K562 (cell line): ENCODE measurements around the gene ZNF234. TPM values are rescaled to one million over a fixed set of nuclear protein-coding genes. Genes with fewer than 3 reads are reported as not detected.
A peak's percentile ranks its signal among the peaks of the same experiment; 100 is the strongest.

Experiments
- CEBPG ChIP-seq, 3 experiments: fragments of 200-800 bp in 1 of 3; sonication (Bioruptor generic) in 1 of 3; sonication (generic) in 1 of 3; formaldehyde crosslinking in 1 of 3; IDR thresholded peaks in 2 of 3; conservative IDR thresholded peaks in 1 of 3; 2 replicates each; pipeline versions ENCODE4 v1.6.1 to v1.8.0; 2016 to 2022; ENCODE audit warnings: missing compliant biosample characterization in 2 of 3, missing genetic modification characterization in 2 of 3, mild to moderate bottlenecking in 1 of 3, missing genetic modification reagents in 1 of 3
- DNMT1 ChIP-seq: fragments of 450-650 bp; IDR thresholded peaks from 2 replicates; pipeline ENCODE4 v1.6.1; 2016; ENCODE audit warnings: antibody characterized with exemption, mild to moderate bottlenecking
- MEF2D ChIP-seq: conservative IDR thresholded peaks from 2 replicates; pipeline ENCODE4 v1.6.1; 2016; ENCODE audit warnings: low read depth, missing genetic modification characterization, missing compliant biosample characterization
- NCOA2 ChIP-seq, 2 experiments: fragments of 450-650 bp; IDR thresholded peaks; 2 replicates each; pipeline ENCODE4 v1.6.1; 2018; ENCODE audit warnings: mild to moderate bottlenecking in 2 of 2, moderate library complexity in 1 of 2; ENCODE audit not compliant: partially characterized antibody in 2 of 2
- NR2C2 ChIP-seq, 2 experiments: fragments of 200-800 bp in 1 of 2; sonication (Bioruptor generic) in 1 of 2; sonication (generic) in 1 of 2; formaldehyde crosslinking in 1 of 2; IDR thresholded peaks; 2 replicates each; pipeline versions ENCODE4 v1.6.1 to v1.8.0; 2016 to 2022; ENCODE audit warnings: mild to moderate bottlenecking in 1 of 2, missing compliant biosample characterization in 1 of 2, missing genetic modification characterization in 1 of 2, missing genetic modification reagents in 1 of 2
- PHF20 ChIP-seq: fragments of 450-650 bp; IDR thresholded peaks from 2 replicates; pipeline ENCODE4 v1.6.1; 2018; ENCODE audit not compliant: partially characterized antibody
- PML ChIP-seq: IDR thresholded peaks from 2 replicates; pipeline ENCODE4 v1.6.1; 2012; ENCODE audit warnings: low read length, inconsistent platforms
- POLR2H ChIP-seq: IDR thresholded peaks from 2 replicates; pipeline ENCODE4 v1.6.1; 2016; ENCODE audit warnings: missing genetic modification characterization, low read depth, mild to moderate bottlenecking, control low read depth, missing compliant biosample characterization, moderate library complexity
- PPARD ChIP-seq: fragments of 250-450 bp; sonication (Bioruptor Pico); IDR thresholded peaks from 2 replicates; pipeline ENCODE4 v1.8.0; 2022; ENCODE audit warnings: inconsistent platforms, mild to moderate bottlenecking, moderate library complexity
- RUNX1 ChIP-seq: sonication (generic); IDR thresholded peaks from 2 replicates; pipeline ENCODE4 v1.6.1; 2016; ENCODE audit warnings: antibody characterized with exemption, low read depth
- SMARCE1 ChIP-seq: fragments of 450-650 bp; IDR thresholded peaks from 2 replicates; pipeline ENCODE4 v1.7.1; 2016; ENCODE audit warnings: mild to moderate bottlenecking
- TEAD2 ChIP-seq: fragments of 450-650 bp; IDR thresholded peaks from 2 replicates; pipeline ENCODE4 v1.6.1; 2016; ENCODE audit warnings: missing genetic modification characterization, control low read depth, missing compliant biosample characterization
- ZBTB7A ChIP-seq: IDR thresholded peaks from 2 replicates; pipeline ENCODE4 v1.6.1; 2011; ENCODE audit warnings: low read depth, mild to moderate bottlenecking, low read length, moderate library complexity, borderline replicate concordance; ENCODE audit not compliant: control insufficient read depth
- ZNF165 ChIP-seq: fragments of 250-450 bp; sonication (Bioruptor Pico); IDR thresholded peaks from 2 replicates; pipeline ENCODE4 v1.4.0; 2020; ENCODE audit warnings: borderline replicate concordance
- ZNF584 ChIP-seq: fragments of 200-800 bp; sonication (Bioruptor generic); IDR thresholded peaks from 2 replicates; pipeline ENCODE4 v1.6.1; 2016; ENCODE audit warnings: low read depth, mild to moderate bottlenecking, missing genetic modification characterization, missing compliant biosample characterization
- polyA plus RNA-seq, 8 experiments: library from polyadenylated mRNA; depleted of rRNA in 4 of 8; stranded (reverse) in 5 of 8; unstranded in 3 of 8; fragments of >200 nt; fragmentation: Nextera tagmentation in 2 of 8; fragmentation: Illumina TruSeq in 1 of 8; extraction: Ambion mirVana in 2 of 8; extraction: Trizol in 1 of 8; gene quantifications; 2 replicates each; pipeline versions ENCODE4 v1.2.1 to v1.2.3, GENCODE V29; 2011 to 2014; ENCODE audit warnings: inconsistent platforms in 1 of 8, missing spikeins in 1 of 8
- total RNA-seq, 7 experiments: library from RNA; depleted of rRNA in 6 of 7; stranded (reverse); fragments of >200 nt in 6 of 7; fragmentation: Illumina TruSeq in 2 of 7; extraction: Trizol in 2 of 7; gene quantifications; 2 replicates each; pipeline versions ENCODE4 v1.2.1 to v1.2.3, GENCODE V29; 2011 to 2021; ENCODE audit warnings: low replicate concordance in 1 of 7
- TF ChIP-seq, protein P1 (sequence below): fragments of 250-450 bp; sonication (Bioruptor Pico); IDR thresholded peaks from 2 replicates; pipeline ENCODE4 v1.8.0; 2021; ENCODE audit warnings: borderline replicate concordance, mild to moderate bottlenecking, moderate library complexity; ENCODE audit not compliant: poor library complexity, severe bottlenecking
- TF ChIP-seq, protein P2 (sequence below), 2 experiments: fragments of 450-650 bp in 1 of 2; sonication (generic) in 1 of 2; formaldehyde crosslinking in 1 of 2; IDR thresholded peaks; 2 replicates each; pipeline versions ENCODE4 v1.7.1 to v1.9.0; 2016 to 2022; ENCODE audit warnings: inconsistent platforms in 1 of 2, mild to moderate bottlenecking in 1 of 2, missing genetic modification reagents in 1 of 2

ZNF234 gene
- total and polyA plus RNA-seq, 9 of the 15 experiments (the other 6 are each of a cell fraction or from before 2014, with no cell fraction given): 0.82 to 2.9 (median 1.5) TPM

DNA sequence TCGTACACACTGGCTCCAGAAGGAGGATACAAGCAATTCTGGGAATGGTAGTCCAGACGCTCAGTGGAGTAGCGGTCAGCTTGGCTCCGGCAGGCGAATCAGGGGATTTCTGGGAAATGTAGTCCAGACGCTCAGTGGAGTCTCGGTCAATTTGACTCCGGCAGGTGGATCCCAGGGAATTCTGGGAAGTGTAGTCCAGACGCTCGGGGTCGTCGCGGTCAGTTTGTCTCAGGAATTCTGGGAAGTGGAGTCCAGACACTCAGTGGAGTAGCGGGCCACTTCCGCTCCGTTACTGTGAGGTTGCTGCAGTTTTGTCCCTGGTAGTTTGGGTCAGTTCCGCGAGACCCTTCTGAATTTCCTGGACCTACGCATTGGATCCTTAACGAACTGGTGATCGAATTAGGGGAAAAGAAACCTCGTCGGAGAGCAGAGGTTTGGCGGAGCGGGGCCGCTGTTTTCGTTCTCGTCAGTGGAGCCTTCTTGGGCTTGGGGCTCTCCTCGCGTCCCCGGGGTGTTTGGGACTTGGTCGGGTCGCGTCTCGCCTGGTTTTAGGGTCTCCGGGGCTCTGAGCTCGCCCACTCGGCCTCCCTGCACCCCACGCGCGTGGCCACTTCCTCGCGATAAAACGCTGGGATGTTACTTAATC lies 28.1 kb upstream of the ZNF234 start, which contains the start of gene ZNF225 (continued):
- TF ChIP-seq, protein P1, sequence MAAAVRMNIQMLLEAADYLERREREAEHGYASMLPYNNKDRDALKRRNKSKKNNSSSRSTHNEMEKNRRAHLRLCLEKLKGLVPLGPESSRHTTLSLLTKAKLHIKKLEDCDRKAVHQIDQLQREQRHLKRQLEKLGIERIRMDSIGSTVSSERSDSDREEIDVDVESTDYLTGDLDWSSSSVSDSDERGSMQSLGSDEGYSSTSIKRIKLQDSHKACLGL (CRISPR knock-in tag): no peak
- no peak for TF ChIP-seq NCOA2 (IDR thresholded peaks at IDR 0.05; ENCODE audit: partially characterized antibody in 2 of 2)
- TF ChIP-seq ZNF165: no peak
- peak; percentile 81 for TF ChIP-seq ZNF584 (CRISPR knock-in tag)
- TF ChIP-seq PHF20: peak; percentile 51
- 0 out of 2 replicates have a peak, but pooled peaks have one; percentile 30 for TF ChIP-seq MEF2D (tag)
- no peak for TF ChIP-seq TEAD2 (tag)
- no peak for TF ChIP-seq RUNX1
- peak; percentile 95 for TF ChIP-seq NR2C2 (CRISPR knock-in tag; IDR thresholded peaks at IDR 0.05)
- TF ChIP-seq NR2C2 (tag; IDR thresholded peaks at IDR 0.05): peak; percentile 99
- TF ChIP-seq POLR2H (tag): peak; percentile 43; the same call in 1 of the 2 replicates
- TF ChIP-seq PML: 0 out of 2 replicates have a peak, but pooled peaks have one; percentile 49
- TF ChIP-seq, protein P2, sequence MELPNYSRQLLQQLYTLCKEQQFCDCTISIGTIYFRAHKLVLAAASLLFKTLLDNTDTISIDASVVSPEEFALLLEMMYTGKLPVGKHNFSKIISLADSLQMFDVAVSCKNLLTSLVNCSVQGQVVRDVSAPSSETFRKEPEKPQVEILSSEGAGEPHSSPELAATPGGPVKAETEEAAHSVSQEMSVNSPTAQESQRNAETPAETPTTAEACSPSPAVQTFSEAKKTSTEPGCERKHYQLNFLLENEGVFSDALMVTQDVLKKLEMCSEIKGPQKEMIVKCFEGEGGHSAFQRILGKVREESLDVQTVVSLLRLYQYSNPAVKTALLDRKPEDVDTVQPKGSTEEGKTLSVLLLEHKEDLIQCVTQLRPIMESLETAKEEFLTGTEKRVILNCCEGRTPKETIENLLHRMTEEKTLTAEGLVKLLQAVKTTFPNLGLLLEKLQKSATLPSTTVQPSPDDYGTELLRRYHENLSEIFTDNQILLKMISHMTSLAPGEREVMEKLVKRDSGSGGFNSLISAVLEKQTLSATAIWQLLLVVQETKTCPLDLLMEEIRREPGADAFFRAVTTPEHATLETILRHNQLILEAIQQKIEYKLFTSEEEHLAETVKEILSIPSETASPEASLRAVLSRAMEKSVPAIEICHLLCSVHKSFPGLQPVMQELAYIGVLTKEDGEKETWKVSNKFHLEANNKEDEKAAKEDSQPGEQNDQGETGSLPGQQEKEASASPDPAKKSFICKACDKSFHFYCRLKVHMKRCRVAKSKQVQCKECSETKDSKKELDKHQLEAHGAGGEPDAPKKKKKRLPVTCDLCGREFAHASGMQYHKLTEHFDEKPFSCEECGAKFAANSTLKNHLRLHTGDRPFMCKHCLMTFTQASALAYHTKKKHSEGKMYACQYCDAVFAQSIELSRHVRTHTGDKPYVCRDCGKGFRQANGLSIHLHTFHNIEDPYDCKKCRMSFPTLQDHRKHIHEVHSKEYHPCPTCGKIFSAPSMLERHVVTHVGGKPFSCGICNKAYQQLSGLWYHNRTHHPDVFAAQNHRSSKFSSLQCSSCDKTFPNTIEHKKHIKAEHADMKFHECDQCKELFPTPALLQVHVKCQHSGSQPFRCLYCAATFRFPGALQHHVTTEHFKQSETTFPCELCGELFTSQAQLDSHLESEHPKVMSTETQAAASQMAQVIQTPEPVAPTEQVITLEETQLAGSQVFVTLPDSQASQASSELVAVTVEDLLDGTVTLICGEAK (IDR thresholded peaks at IDR 0.05): peak; percentile 92
- TF ChIP-seq, protein P2 (CRISPR knock-in tag; IDR thresholded peaks at IDR 0.05): no peak
- no peak for TF ChIP-seq SMARCE1
- no peak for TF ChIP-seq PPARD (CRISPR knock-in tag)
- TF ChIP-seq CEBPG (CRISPR knock-in tag; IDR thresholded peaks at IDR 0.05): no peak
- no peak; a peak in 1 of 4 replicates for TF ChIP-seq CEBPG (tag; conservative IDR thresholded peaks at IDR 0.05 in 1 of 2, IDR thresholded peaks at IDR 0.05 in 1 of 2)
- TF ChIP-seq DNMT1: no peak
- peak; percentile 45; the same call in 1 of the 2 replicates for TF ChIP-seq ZBTB7A
